ENCODE data around the gene CDNF. TPM values are rescaled to one million over a fixed set of nuclear protein-coding genes. Genes with fewer than 3 reads are reported as not detected.
"Not testable (repeated sequence)": the region's sequence is repeated elsewhere in the genome, so short reads cannot be mapped to it uniquely, and the experiment has no call there.

Gene CDNF
- total RNA-seq, 1 experiment from 2014 or later, result 1.2 TPM

DNA sequence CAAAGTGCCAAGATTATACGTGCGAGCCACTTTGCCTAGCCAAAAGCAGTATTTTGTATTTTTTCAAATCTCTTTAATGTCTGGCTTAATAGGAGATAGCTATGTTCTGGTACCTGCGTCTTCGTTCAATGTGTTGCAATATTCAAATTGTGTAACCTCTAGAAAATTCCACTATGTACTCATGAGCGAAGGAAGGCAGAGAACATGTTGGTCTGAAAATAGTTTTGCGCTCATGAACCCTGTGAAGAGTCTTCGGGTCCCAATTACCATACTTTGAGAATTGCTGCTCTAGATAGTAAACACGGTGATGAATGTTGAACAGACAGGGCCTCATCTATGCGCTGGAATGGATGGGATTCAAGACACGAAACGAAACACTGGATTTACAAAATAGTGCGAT is 38.1 kb upstream of the CDNF start:
- POLR2A ChIA-PET (ENCODE audit: unreplicated experiment), result no interaction called here
- Histone ChIP-seq H3F3A (ENCODE audit: low read length, unreplicated experiment) (no peaks in the 10 kb centered on the region), H3K36me3 (ENCODE audit: low read depth, low read length) (no peaks in the 10 kb centered on the region; the same call in 1 of the 2 replicates), H3K9me2 (replicated peaks; ENCODE audit: low read length) (no peaks in the 10 kb centered on the region), H2AFZ (ENCODE audit: low read length) (no peak overlapping the region), H3K4me2 (ENCODE audit: low read length) (no peak overlapping the region), H3K4me1 (ENCODE audit: insufficient read depth, low read length) (peaks cover 30% of the 10 kb centered on the region), H3K9ac (ENCODE audit: low read length) (no peak overlapping the region), H3K4me3 (ENCODE audit: low read length) (no peak overlapping the region), H4K20me1 (ENCODE audit: low read length) (peaks cover 10% of the 10 kb centered on the region; the same call in 1 of the 2 replicates), H3K27me3 (ENCODE audit: low read length) (no peaks in the 10 kb centered on the region), H3K27ac (ENCODE audit: low read length) (no peak overlapping the region), H3K79me2 (ENCODE audit: low read length) (peaks cover 41% of the 10 kb centered on the region), H3K9me3 (ENCODE audit: low read length) (no peaks in the 10 kb centered on the region)
- intact Hi-C loops (cut with micrococcal nuclease), result no loop called here
- CTCF ChIA-PET, result no interaction called here
- ATAC-seq, result no peak
- DNase-seq, result no peak
- no TSS peak for BruUV-seq (replicated peaks)
- no peak for TF ChIP-seq EZH2phosphoT487 (IDR thresholded peaks at IDR 0.05; ENCODE audit: borderline replicate concordance, low read length)
- TF ChIP-seq, protein P1, sequence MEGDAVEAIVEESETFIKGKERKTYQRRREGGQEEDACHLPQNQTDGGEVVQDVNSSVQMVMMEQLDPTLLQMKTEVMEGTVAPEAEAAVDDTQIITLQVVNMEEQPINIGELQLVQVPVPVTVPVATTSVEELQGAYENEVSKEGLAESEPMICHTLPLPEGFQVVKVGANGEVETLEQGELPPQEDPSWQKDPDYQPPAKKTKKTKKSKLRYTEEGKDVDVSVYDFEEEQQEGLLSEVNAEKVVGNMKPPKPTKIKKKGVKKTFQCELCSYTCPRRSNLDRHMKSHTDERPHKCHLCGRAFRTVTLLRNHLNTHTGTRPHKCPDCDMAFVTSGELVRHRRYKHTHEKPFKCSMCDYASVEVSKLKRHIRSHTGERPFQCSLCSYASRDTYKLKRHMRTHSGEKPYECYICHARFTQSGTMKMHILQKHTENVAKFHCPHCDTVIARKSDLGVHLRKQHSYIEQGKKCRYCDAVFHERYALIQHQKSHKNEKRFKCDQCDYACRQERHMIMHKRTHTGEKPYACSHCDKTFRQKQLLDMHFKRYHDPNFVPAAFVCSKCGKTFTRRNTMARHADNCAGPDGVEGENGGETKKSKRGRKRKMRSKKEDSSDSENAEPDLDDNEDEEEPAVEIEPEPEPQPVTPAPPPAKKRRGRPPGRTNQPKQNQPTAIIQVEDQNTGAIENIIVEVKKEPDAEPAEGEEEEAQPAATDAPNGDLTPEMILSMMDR (conservative IDR thresholded peaks at IDR 0.05; ENCODE audit: low read depth, low read length), result no peak

DNA sequence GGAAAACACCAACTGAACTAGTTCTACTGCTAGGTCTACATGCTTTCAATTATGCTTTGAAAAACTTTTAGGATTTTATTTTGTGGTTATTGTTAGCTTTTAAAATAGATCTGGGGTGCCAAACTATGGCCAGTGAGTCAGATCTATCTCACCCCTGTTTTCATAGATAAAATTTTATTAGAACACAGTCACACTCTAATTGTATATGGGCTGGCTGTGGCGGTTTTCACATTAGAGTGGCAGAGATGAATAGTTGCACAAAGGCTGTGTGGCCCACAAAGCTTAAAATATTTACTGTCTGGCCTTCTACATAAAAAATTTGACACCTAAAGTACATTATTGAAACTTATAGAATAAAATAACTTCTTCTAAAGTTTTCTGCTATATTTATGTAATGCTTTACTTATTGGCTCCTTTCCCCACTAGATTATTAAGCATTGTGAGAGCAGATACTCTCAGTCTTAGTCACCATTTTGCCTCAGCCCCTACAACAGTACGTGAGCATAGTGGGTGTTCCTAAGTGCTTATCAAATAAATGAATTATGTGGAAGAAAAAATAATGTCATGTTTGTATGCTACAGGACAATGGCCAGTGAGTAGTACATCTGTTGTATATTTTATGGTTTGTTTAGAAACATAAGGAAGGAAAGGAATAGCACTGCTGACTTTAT is 35.4 kb upstream of the CDNF start:
- Histone ChIP-seq H3K9me3 (ENCODE audit: low read length) (no peaks in the 10 kb centered on the region), H3K27me3 (ENCODE audit: low read length) (no peaks in the 10 kb centered on the region), H2AFZ (ENCODE audit: low read length) (no peak overlapping the region), H3K27ac (ENCODE audit: low read length) (peak overlapping the region; percentile 9; the same call in 1 of the 2 replicates), H3K79me2 (ENCODE audit: low read length) (peaks cover 19% of the 10 kb centered on the region), H3K9me2 (replicated peaks; ENCODE audit: low read length) (no peaks in the 10 kb centered on the region), H3K9ac (ENCODE audit: low read length) (no peak overlapping the region), H3F3A (ENCODE audit: low read length, unreplicated experiment) (no peaks in the 10 kb centered on the region), H3K4me2 (ENCODE audit: low read length) (no peak overlapping the region; the same call in 1 of the 2 replicates), H3K36me3 (ENCODE audit: low read depth, low read length) (peaks cover 3% of the 10 kb centered on the region; the same call in 1 of the 2 replicates), H3K4me3 (ENCODE audit: low read length) (no peak overlapping the region), H4K20me1 (ENCODE audit: low read length) (no peaks in the 10 kb centered on the region), H3K4me1 (ENCODE audit: insufficient read depth, low read length) (peaks cover 22% of the 10 kb centered on the region)
- DNase-seq, result peak; percentile 47
- intact Hi-C loops (cut with micrococcal nuclease), result no loop called here
- TF ChIP-seq EZH2 (IDR thresholded peaks at IDR 0.05; ENCODE audit: low read length, unreplicated experiment), result no peak
- TF ChIP-seq, protein P1 (conservative IDR thresholded peaks at IDR 0.05; ENCODE audit: low read depth, low read length), result no peak
- TF ChIP-seq EZH2phosphoT487 (IDR thresholded peaks at IDR 0.05; ENCODE audit: borderline replicate concordance, low read length), result no peak
- peak; percentile 56 for ATAC-seq
- ChIA-PET POLR2A (ENCODE audit: unreplicated experiment) (interaction anchor here (0.6 kb wide), 1 partner anchor 546 kb away, joined by 3 read pairs; no protein-coding TSS in a partner anchor), CTCF (no interaction called here)
- BruUV-seq (replicated peaks), result no TSS peak

DNA sequence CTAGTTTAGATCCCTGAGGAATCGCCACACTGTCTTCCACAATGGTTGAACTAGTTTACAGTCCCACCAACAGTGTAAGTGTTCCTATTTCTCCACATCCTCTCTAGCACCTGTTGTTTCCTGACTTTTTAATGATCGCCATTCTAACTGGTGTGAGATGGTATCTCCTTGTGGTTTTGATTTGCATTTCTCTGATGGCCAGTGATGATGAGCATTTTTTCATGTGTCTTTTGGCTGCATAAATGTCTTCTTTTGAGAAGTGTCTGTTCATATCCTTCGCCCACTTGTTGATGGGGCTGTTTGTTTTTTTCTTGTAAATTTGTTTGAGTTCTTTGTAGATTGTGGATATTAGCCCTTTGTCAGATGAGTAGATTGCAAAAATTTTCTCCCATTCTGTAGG is 27.0 kb upstream of the CDNF start:
- H3K27ac ChIP-seq (ENCODE audit: low read length); H3K79me2 ChIP-seq (ENCODE audit: low read length); H3K36me3 ChIP-seq (ENCODE audit: low read depth, low read length); DNase-seq; H3K4me2 ChIP-seq (ENCODE audit: low read length); H3K4me1 ChIP-seq (ENCODE audit: insufficient read depth, low read length); H3K9me2 ChIP-seq (replicated peaks; ENCODE audit: low read length); ATAC-seq; BruUV-seq (replicated peaks); H3K9me3 ChIP-seq (ENCODE audit: low read length); H3K27me3 ChIP-seq (ENCODE audit: low read length); H4K20me1 ChIP-seq (ENCODE audit: low read length); intact Hi-C loops (cut with micrococcal nuclease); H2AFZ ChIP-seq (ENCODE audit: low read length); H3K9ac ChIP-seq (ENCODE audit: low read length); POLR2A ChIA-PET (ENCODE audit: unreplicated experiment); CTCF ChIA-PET; H3K4me3 ChIP-seq (ENCODE audit: low read length); H3F3A ChIP-seq (ENCODE audit: low read length, unreplicated experiment): not testable (repeated sequence)

DNA sequence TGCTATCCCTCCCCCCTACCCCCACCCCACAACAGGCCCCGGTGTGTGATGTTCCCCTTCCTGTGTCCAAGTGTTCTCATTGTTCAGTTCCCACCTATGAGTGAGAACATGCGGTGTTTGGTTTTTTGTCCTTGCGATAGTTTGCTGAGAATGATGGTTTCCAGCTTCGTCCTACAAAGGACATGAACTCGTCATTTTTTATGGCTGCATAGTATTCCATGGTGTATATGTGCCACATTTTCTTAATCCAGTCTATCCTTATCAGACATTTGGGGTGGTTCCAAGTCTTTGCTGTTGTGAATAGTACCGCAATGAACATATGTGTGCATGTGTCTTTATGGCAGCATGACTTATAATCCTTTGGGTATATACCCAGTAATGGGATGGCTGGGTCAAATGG is 26.6 kb upstream of the CDNF start:
- H3K4me2 ChIP-seq (ENCODE audit: low read length); H3K36me3 ChIP-seq (ENCODE audit: low read depth, low read length); H3F3A ChIP-seq (ENCODE audit: low read length, unreplicated experiment); H2AFZ ChIP-seq (ENCODE audit: low read length); H3K79me2 ChIP-seq (ENCODE audit: low read length); H3K9me2 ChIP-seq (replicated peaks; ENCODE audit: low read length); H3K4me1 ChIP-seq (ENCODE audit: insufficient read depth, low read length); H3K9me3 ChIP-seq (ENCODE audit: low read length); DNase-seq; H4K20me1 ChIP-seq (ENCODE audit: low read length); POLR2A ChIA-PET (ENCODE audit: unreplicated experiment); H3K27ac ChIP-seq (ENCODE audit: low read length); H3K4me3 ChIP-seq (ENCODE audit: low read length); H3K27me3 ChIP-seq (ENCODE audit: low read length); CTCF ChIA-PET; intact Hi-C loops (cut with micrococcal nuclease); H3K9ac ChIP-seq (ENCODE audit: low read length); ATAC-seq: not testable (repeated sequence)
- BruUV-seq (replicated peaks), result TSS peak; percentile 12

Measured in PC-3 (cell line).